ENCODE measurements around the gene COLGALT1.

The COLGALT1 gene

DNA sequence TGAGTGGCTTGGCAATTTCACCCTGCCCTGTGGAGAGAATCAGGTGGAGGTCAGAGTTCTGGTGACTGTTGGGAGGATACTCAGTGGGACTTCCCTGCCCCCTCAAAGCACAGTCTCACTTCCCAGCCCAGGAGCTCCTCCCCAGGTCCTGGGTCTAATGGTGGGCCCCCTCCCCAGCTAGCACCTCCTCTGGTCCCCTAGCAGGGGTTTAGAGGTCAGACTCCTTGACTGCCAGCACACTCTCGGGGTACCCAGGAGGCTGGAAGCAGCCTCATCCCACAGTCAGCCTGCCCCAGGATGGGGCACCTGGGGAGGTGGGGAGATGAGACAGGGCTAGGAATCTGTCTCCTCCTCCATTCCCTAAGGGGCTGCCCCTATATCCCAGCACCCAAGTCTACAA, 65.2 kb downstream of the COLGALT1 start:
- ATAC-seq (ENCODE audit: low read depth) (no peak), DNase-seq (ENCODE audit: low spot score in 2 of 2) (no peak)
- Mint-ChIP-seq H3K4me3 (no peak overlapping the region), H3K4me1 (peaks cover 8% of the 10 kb centered on the region), H3K36me3 (no peaks in the 10 kb centered on the region), H3K27me3 (peaks cover 24% of the 10 kb centered on the region), H3K9me3 (peaks cover 6% of the 10 kb centered on the region), H3K27ac (no peak overlapping the region)

DNA sequence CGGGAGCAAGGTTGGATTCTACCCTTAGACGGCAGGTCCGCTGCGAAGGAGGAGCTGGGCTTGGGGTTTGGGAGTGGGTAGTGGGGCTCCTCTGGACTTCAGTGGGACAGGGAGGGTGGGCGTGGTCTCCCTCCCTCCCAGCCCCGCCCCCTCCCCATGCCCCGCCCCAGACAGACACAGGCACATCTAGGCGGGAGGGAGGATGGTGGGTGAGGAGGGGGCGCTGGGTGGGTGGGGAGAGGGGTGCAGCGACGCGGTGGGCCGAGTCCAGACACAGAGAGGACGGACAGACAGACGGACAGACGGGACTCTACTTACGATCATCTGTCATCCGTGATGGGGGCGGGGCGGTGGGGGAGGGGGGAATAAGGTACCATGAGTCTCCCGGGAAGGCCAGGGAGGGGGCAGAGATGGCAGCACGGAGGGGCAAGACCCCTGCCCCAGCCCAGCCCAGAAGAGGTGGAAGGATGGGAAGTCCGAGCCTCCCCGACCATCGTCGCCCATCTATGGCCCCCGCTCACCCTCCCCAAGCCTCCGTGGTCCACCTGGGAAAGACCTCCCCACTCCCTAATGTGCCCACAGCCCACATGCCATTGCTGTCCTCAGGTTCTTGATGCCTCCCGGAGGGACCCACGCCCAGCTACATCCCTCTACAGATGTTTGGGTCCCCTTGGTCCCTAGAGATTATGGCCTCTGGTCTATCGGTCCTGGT, 67.9 kb downstream of the COLGALT1 start:
- ATAC-seq (ENCODE audit: low read depth) (no peak), DNase-seq (ENCODE audit: low spot score in 2 of 2) (no peak)
- Mint-ChIP-seq H3K4me1 (no peaks in the 10 kb centered on the region), H3K27ac (no peak overlapping the region), H3K27me3 (peaks cover 17% of the 10 kb centered on the region), H3K36me3 (no peaks in the 10 kb centered on the region), H3K9me3 (peaks cover 6% of the 10 kb centered on the region), H3K4me3 (no peak overlapping the region)

DNA sequence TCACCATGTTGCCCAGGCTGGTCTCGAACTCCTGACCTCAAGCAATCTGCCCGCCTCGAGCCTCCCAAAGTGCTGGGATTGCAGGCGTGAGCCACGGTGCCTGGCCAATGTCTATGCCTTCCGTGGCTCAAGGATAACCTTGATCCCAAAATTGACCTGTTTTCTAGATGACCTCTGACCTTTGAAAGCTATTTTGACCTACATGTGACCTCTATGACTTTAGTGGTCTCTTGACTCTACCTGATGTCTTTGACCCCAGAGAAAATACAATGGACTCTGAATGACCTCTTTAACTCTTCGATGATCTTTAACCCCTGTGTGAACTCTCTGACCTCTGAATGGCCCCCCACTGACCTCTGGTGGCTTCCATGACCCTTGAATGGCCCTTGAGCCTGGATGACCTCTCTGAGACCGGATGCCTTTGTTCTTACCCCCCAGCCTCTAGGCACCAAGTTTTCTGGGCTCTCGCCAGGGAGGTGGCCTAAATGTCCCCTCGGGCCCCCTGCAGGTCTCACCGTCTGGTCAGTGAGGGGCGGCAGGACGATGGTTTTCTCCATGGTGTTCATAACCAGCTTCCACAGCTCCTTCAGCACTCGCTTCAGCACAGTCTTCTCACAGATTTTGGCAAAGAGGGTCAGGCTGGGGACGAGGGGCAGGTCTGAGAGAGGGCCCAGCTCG, 69.0 kb downstream of the COLGALT1 start:
- no peak for ATAC-seq (ENCODE audit: low read depth)
- Mint-ChIP-seq H3K27ac (no peak overlapping the region), H3K36me3 (no peaks in the 10 kb centered on the region), H3K4me1 (no peaks in the 10 kb centered on the region), H3K27me3 (peaks cover 12% of the 10 kb centered on the region), H3K9me3 (peaks cover 6% of the 10 kb centered on the region), H3K4me3 (no peak overlapping the region)
- DNase-seq (ENCODE audit: low spot score in 2 of 2): no peak

DNA sequence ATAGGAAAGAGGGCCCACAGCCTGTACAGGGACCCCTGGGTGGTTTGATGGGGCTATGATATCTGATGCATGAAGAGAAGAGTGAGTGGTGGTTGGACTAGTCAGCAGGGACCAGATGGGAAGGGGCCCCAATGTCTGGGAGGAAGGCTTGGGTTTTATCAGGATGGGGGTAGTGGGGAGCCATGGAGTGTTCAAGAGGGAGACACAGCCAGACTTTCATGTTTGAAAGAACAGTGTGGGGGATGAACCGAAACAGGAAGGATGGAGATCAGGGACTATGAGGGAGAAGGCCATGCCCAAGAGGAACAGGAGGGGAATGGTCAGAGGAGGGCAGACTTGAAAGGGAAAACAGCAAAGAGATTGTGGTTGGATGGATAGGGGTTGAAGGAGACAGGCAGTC, 69.6 kb downstream of the COLGALT1 start:
- no peak for DNase-seq (ENCODE audit: low spot score in 2 of 2)
- H3K27ac Mint-ChIP-seq: no peak overlapping the region
- H3K4me3 Mint-ChIP-seq: no peak overlapping the region
- peaks cover 12% of the 10 kb centered on the region for H3K27me3 Mint-ChIP-seq
- no peaks in the 10 kb centered on the region for H3K4me1 Mint-ChIP-seq
- H3K36me3 Mint-ChIP-seq: no peaks in the 10 kb centered on the region
- H3K9me3 Mint-ChIP-seq: peaks cover 6% of the 10 kb centered on the region
- no peak for ATAC-seq (ENCODE audit: low read depth)

DNA sequence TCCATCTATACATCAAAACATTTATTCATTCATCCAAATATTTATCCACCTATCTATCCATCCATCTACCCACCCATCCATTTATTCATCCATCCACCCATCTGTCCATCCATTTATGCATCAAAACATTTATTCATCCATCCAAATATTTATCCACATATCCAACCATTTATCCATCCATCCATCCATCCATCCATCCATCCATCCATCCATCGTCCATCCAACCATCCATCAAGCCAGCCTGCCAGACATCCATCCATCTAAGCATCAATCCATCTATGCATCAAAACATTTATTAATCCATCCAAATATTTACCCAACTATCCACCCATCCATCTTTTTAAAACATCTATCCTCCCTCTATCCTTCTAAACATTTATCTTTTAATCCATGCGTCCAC, 70.5 kb downstream of the COLGALT1 start:
- ATAC-seq (ENCODE audit: low read depth) (no peak), DNase-seq (ENCODE audit: low spot score in 2 of 2) (no peak)
- H3K27me3 Mint-ChIP-seq: peaks cover 12% of the 10 kb centered on the region
- H3K27ac Mint-ChIP-seq: no peak overlapping the region
- H3K9me3 Mint-ChIP-seq: peaks cover 6% of the 10 kb centered on the region
- no peaks in the 10 kb centered on the region for H3K36me3 Mint-ChIP-seq
- H3K4me1 Mint-ChIP-seq: no peaks in the 10 kb centered on the region
- H3K4me3 Mint-ChIP-seq: no peak overlapping the region

DNA sequence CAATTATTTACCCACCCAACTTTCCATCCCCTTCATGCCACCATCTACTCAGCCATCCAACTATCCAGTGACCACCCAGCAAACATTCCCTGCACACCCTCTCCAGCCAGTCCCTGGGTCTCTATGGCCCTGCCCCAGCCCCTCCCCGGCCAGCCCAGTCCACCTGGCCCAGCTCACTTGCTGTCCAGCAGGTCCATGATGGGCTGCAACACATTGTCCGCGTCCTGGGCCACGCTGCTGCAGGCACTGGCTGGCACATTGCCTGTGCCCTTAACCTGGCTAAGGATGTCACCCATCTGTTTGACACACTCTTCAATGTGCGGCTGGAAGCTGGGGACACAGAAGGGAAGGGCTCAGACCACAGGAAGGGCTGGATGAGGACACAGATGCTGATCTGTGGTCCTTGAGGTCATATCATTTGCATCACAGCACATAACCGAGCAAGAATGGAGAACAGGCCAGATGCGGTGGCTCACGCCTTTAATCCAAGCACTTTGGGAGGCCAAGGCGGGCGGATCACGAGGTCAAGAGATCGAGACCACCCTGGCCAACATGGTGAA, 71.1 kb downstream of the COLGALT1 start:
- H3K27me3 Mint-ChIP-seq: peaks cover 12% of the 10 kb centered on the region
- H3K4me1 Mint-ChIP-seq: no peaks in the 10 kb centered on the region
- no peak overlapping the region for H3K4me3 Mint-ChIP-seq
- H3K9me3 Mint-ChIP-seq: peaks cover 5% of the 10 kb centered on the region
- ATAC-seq (ENCODE audit: low read depth): no peak
- no peak for DNase-seq (ENCODE audit: low spot score in 2 of 2)
- no peak overlapping the region for H3K27ac Mint-ChIP-seq
- no peaks in the 10 kb centered on the region for H3K36me3 Mint-ChIP-seq

DNA sequence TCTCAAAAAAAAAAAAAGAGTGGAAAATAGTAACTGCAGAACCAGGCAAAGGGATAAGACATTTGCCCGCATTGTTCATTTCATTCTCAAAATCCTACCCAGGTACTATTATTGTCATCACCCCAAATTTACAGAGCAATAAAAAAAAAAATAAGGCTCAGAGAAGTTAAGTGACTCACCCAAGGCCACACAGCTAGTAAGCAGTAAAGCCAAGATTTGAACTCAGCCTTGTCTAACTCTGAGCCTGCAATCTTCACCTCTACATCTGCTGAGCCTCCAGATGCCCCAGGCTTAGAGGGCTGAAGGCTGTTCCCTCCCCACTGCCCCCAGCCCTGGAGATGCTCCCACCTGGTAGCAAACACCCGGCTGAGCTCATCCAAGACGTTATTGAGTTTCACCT, 71.7 kb downstream of the COLGALT1 start:
- Mint-ChIP-seq H3K27me3 (peaks cover 12% of the 10 kb centered on the region), H3K4me1 (no peaks in the 10 kb centered on the region), H3K9me3 (peaks cover 1% of the 10 kb centered on the region), H3K27ac (no peak overlapping the region), H3K36me3 (no peaks in the 10 kb centered on the region), H3K4me3 (no peak overlapping the region)
- ATAC-seq (ENCODE audit: low read depth): no peak
- no peak for DNase-seq (ENCODE audit: low spot score in 2 of 2)

DNA sequence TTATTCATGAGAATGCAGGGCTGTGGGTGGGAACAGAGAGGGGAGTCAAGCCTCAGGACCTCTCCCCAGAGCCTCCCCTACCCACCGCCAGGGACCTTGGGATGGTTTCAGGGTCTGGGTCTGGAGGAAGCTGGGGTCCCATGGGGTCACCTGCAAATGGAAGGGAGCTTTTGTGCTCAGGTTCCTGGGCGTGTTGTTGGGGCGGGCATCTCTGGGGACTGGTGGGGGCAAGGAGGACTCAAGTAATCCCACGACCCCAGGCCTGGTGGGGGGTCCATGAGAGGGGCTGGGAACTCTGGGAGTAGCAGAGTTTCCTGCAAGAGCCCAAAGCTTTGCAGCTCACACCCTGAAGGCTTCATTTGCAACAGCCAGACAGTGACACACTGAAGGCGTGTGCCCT, 72.5 kb downstream of the COLGALT1 start:
- peaks cover 12% of the 10 kb centered on the region for H3K27me3 Mint-ChIP-seq
- no peak overlapping the region for H3K4me3 Mint-ChIP-seq
- no peak overlapping the region for H3K27ac Mint-ChIP-seq
- ATAC-seq (ENCODE audit: low read depth) (no peak), DNase-seq (ENCODE audit: low spot score in 2 of 2) (no peak)
- H3K36me3 Mint-ChIP-seq: no peaks in the 10 kb centered on the region
- peaks cover 1% of the 10 kb centered on the region for H3K9me3 Mint-ChIP-seq
- H3K4me1 Mint-ChIP-seq: no peaks in the 10 kb centered on the region

DNA sequence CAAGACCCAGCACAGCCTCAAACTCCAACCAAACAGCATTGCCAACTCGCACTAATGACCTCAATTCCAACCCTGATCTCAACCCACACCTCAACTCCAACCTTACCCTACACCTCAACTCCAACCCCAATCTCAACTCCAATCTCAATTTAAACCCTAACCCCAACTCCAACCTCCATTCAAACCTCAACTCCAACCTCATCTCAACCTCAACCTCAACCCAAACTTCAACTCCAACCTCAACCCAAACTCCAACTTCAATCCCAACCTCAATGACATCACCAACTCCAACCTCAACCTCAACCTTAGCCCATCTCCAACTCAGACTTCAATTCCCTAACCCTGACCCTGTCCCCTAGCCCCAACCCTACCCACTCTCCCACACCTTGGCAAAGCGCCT, 74.3 kb downstream of the COLGALT1 start:
- Mint-ChIP-seq H3K9me3 (peaks cover 1% of the 10 kb centered on the region), H3K4me3 (no peak overlapping the region), H3K27me3 (peaks cover 12% of the 10 kb centered on the region), H3K36me3 (no peaks in the 10 kb centered on the region), H3K27ac (no peak overlapping the region), H3K4me1 (no peaks in the 10 kb centered on the region)
- DNase-seq (ENCODE audit: low spot score in 2 of 2): no peak
- no peak for ATAC-seq (ENCODE audit: low read depth)

DNA sequence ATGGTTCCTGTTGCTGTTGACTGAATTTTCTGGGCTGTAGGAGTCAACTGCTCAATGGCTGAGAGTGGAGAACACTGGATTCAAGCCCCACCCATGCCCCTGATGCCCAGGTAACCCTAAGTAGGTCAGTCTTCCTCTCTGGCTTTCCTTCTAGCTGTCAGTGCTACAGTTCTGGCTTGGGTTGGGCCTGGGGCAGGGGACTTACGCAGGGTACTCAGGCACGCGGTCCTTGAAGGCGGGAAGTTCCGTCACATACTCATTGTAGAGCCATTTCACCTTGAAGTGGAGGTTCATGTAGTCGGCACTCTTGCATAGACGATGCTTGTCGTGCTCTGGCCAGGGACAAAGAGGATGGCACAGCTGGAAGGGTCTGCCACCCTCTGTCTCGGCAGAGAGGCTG, 77.1 kb downstream of the COLGALT1 start:
- DNase-seq (ENCODE audit: low spot score in 2 of 2): no peak
- Mint-ChIP-seq H3K9me3 (no peaks in the 10 kb centered on the region), H3K27ac (no peak overlapping the region), H3K4me1 (no peaks in the 10 kb centered on the region), H3K36me3 (no peaks in the 10 kb centered on the region), H3K27me3 (peaks cover 6% of the 10 kb centered on the region), H3K4me3 (no peak overlapping the region)
- ATAC-seq (ENCODE audit: low read depth): no peak

Data from memory B cell (primary cell).